Kidney tubule cell (primary cell): Measurements from ENCODE around the gene STK32C.
"Not testable (repeated sequence)": the region's sequence is repeated elsewhere in the genome, so short reads cannot be mapped to it uniquely, and the experiment has no call there.

ENCODE experiments used
- DNase-seq: peaks from one replicate; pipeline ENCODE4 v3.0.0-alpha.2; 2018; ENCODE audit warnings: low spot score

STK32C gene

GRCh38 chr10:132230557-132231210, 77.1 kb downstream of the STK32C start:
- DNase-seq = no peak

- DNase-seq = no peak
Observed at GRCh38 chr10:132229834-132230556, 77.8 kb downstream of the STK32C start.

GRCh38 chr10:132229096-132229495, 78.7 kb downstream of the STK32C start:
- no peak for DNase-seq

GRCh38 chr10:132228616-132229015, 79.1 kb downstream of the STK32C start:
- no peak for DNase-seq

- DNase-seq = no peak
Observed at GRCh38 chr10:132227851-132228390, 79.8 kb downstream of the STK32C start.

GRCh38 chr10:132226586-132227405, 81.0 kb downstream of the STK32C start:
- DNase-seq = no peak

GRCh38 chr10:132225849-132226205, 81.9 kb downstream of the STK32C start:
- DNase-seq = no peak

- DNase-seq = no peak
Observed at GRCh38 chr10:132225073-132225848, 82.5 kb downstream of the STK32C start.

- no peak for DNase-seq
Observed at GRCh38 chr10:132224343-132225072, 83.2 kb downstream of the STK32C start.

GRCh38 chr10:132223611-132224342, 84.0 kb downstream of the STK32C start:
- DNase-seq = no peak

- DNase-seq = peak; percentile 93
Observed at GRCh38 chr10:132223156-132223590, 84.6 kb downstream of the STK32C start.

GRCh38 chr10:132222726-132223125, 85.0 kb downstream of the STK32C start:
- DNase-seq = no peak

- not testable (repeated sequence) for DNase-seq
Observed at GRCh38 chr10:132220996-132221395, 86.8 kb downstream of the STK32C start.

GRCh38 chr10:132220061-132220460, 87.7 kb downstream of the STK32C start:
- no peak for DNase-seq

GRCh38 chr10:132219486-132219885, 88.3 kb downstream of the STK32C start:
- no peak for DNase-seq

- DNase-seq = not testable (repeated sequence)
Observed at GRCh38 chr10:132216441-132216840, 91.3 kb downstream of the STK32C start.

GRCh38 chr10:132213917-132214316, 93.8 kb downstream of the STK32C start:
- DNase-seq = no peak

GRCh38 chr10:132212816-132213215, 94.9 kb downstream of the STK32C start:
- DNase-seq = no peak

- no peak for DNase-seq
Observed at GRCh38 chr10:132211246-132211645, 96.5 kb downstream of the STK32C start.

GRCh38 chr10:132210766-132211165, 97.0 kb downstream of the STK32C start:
- no peak for DNase-seq
